Stimulated activated CD4-positive, alpha-beta T cell treated with anti-CD3 and anti-CD28 coated beads, Interleukin-4, amount 100 ng/mL, for 4 hours (primary cell): ENCODE measurements around the gene GRM2.

ENCODE experiments used
- DNase-seq, 2 experiments: peaks; one replicate each; pipeline ENCODE4 v3.0.0-alpha.2; 2020

Gene GRM2

GRCh38 chr3:51706021-51706485 is 815 bp upstream of the GRM2 start:
- DNase-seq, result no peak

GRCh38 chr3:51708216-51708845 is 1.5 kb downstream of the GRM2 start:
- DNase-seq, result no peak

GRCh38 chr3:51709004-51709420 is 2.1 kb downstream of the GRM2 start:
- DNase-seq, result no peak

- DNase-seq, result no peak
Measured at GRCh38 chr3:51709675-51710074, 2.8 kb downstream of the GRM2 start.

- no peak for DNase-seq
Measured at GRCh38 chr3:51710631-51711351, 3.9 kb downstream of the GRM2 start.

- no peak for DNase-seq
Measured at GRCh38 chr3:51711352-51712037, 4.6 kb downstream of the GRM2 start.

- no peak for DNase-seq
Measured at GRCh38 chr3:51712038-51712420, 5.2 kb downstream of the GRM2 start.

GRCh38 chr3:51712511-51712931 is 5.7 kb downstream of the GRM2 start:
- DNase-seq, result no peak

- no peak for DNase-seq
Measured at GRCh38 chr3:51712963-51713362, 6.1 kb downstream of the GRM2 start.

- DNase-seq, result no peak
Measured at GRCh38 chr3:51715231-51715976, 8.5 kb downstream of the GRM2 start.

- DNase-seq, result no peak
Measured at GRCh38 chr3:51715977-51716294, 9.1 kb downstream of the GRM2 start.

GRCh38 chr3:51716805-51717204 is 9.9 kb downstream of the GRM2 start:
- no peak for DNase-seq

GRCh38 chr3:51717446-51717845 is 10.6 kb downstream of the GRM2 start:
- DNase-seq, result no peak

- no peak for DNase-seq
Measured at GRCh38 chr3:51717947-51718346, 11.1 kb downstream of the GRM2 start.

GRCh38 chr3:51718547-51719409 is 11.9 kb downstream of the GRM2 start:
- peak in 1 of 2 experiments; percentile 29 for DNase-seq

GRCh38 chr3:51719410-51720025 is 12.7 kb downstream of the GRM2 start:
- no peak for DNase-seq

- DNase-seq, result no peak
Measured at GRCh38 chr3:51720292-51721061, 13.6 kb downstream of the GRM2 start.

- no peak for DNase-seq
Measured at GRCh38 chr3:51721062-51721745, 14.3 kb downstream of the GRM2 start.

GRCh38 chr3:51722362-51722761 is 15.5 kb downstream of the GRM2 start:
- DNase-seq, result no peak

GRCh38 chr3:51727500-51727899 is 20.6 kb downstream of the GRM2 start:
- no peak for DNase-seq
